Neural progenitor cell (in vitro differentiated cells): ENCODE data around the gene PHLPP1. TPM values are rescaled to one million over a fixed set of nuclear protein-coding genes. Genes with fewer than 3 reads are reported as not detected.

Experiments
- DNase-seq: peaks from one replicate; pipeline ENCODE4 v3.0.0-alpha.2; 2016; ENCODE audit warnings: low spot score
- H2AFZ ChIP-seq: fragments of 200-600 bp; sonication (generic); replicated peaks from 2 replicates; pipeline ENCODE4 v1.6.1; 2016; ENCODE audit warnings: antibody characterized with exemption
- H3F3A ChIP-seq: fragments of 200-600 bp; sonication (generic); 2 replicates; pipeline ENCODE4 v1.6.1; 2016; ENCODE audit warnings: antibody characterized with exemption, low read depth
- H3K27ac ChIP-seq: fragments of 200-600 bp; sonication (generic); 2 replicates; pipeline ENCODE4 v1.5.1; 2016; ENCODE audit warnings: mild to moderate bottlenecking
- H3K27me3 ChIP-seq: fragments of 200-600 bp; sonication (generic); 2 replicates; pipeline ENCODE4 v1.6.1; 2016; ENCODE audit warnings: mild to moderate bottlenecking, moderate library complexity
- H3K36me3 ChIP-seq: fragments of 200-600 bp; sonication (generic); 2 replicates; pipeline ENCODE4 v1.5.1; 2016
- H3K4me1 ChIP-seq: fragments of 200-600 bp; sonication (generic); 2 replicates; pipeline ENCODE4 v1.6.1; 2016; ENCODE audit warnings: mixed run types
- H3K4me2 ChIP-seq: fragments of 200-600 bp; sonication (generic); 2 replicates; pipeline ENCODE4 v1.6.1; 2016
- H3K4me3 ChIP-seq: fragments of 200-600 bp; sonication (generic); 2 replicates; pipeline ENCODE4 v1.5.1; 2016
- H3K79me2 ChIP-seq: fragments of 200-600 bp; sonication (generic); 2 replicates; pipeline ENCODE4 v1.6.1; 2016; ENCODE audit warnings: low read depth
- H3K9ac ChIP-seq: fragments of 200-600 bp; sonication (generic); 2 replicates; pipeline ENCODE4 v1.6.1; 2016
- H3K9me3 ChIP-seq: fragments of 200-600 bp; sonication (generic); 2 replicates; pipeline ENCODE4 v1.5.1; 2016; ENCODE audit warnings: low read depth
- H4K20me1 ChIP-seq: fragments of 200-600 bp; sonication (generic); 2 replicates; pipeline ENCODE4 v1.6.1; 2016; ENCODE audit warnings: low read depth
- H3K27ac Mint-ChIP-seq: 3 replicates; pipeline ENCODE4 v1.8.0; 2021; ENCODE audit warnings: mixed read lengths
- H3K27me3 Mint-ChIP-seq: 2 replicates; pipeline ENCODE4 v1.8.0; 2022; ENCODE audit warnings: low read depth, mild to moderate bottlenecking, inconsistent platforms, moderate library complexity, mixed read lengths; ENCODE audit not compliant: insufficient read depth
- H3K36me3 Mint-ChIP-seq: 3 replicates; pipeline ENCODE4 v1.8.0; 2021; ENCODE audit warnings: mixed read lengths
- H3K4me1 Mint-ChIP-seq: 3 replicates; pipeline ENCODE4 v1.8.0; 2021; ENCODE audit warnings: mixed read lengths
- H3K4me3 Mint-ChIP-seq: 3 replicates; pipeline ENCODE4 v1.8.0; 2021; ENCODE audit warnings: mild to moderate bottlenecking, moderate library complexity, mixed read lengths
- H3K9me3 Mint-ChIP-seq: 3 replicates; pipeline ENCODE4 v1.8.0; 2020; ENCODE audit warnings: mixed read lengths
- CTCF ChIP-seq: fragments of 200-600 bp; sonication (generic); IDR thresholded peaks from 2 replicates; pipeline ENCODE4 v1.5.1; 2017; ENCODE audit warnings: antibody characterized with exemption, mild to moderate bottlenecking
- EZH2 ChIP-seq: fragments of 200-600 bp; sonication (generic); IDR thresholded peaks from 2 replicates; pipeline ENCODE4 v1.6.1; 2017; ENCODE audit warnings: antibody characterized with exemption, mild to moderate bottlenecking, moderate library complexity
- EZH2phosphoT487 ChIP-seq: fragments of 200-600 bp; sonication (generic); IDR thresholded peaks from 2 replicates; pipeline ENCODE4 v1.6.1; 2017; ENCODE audit warnings: antibody characterized with exemption
- total RNA-seq: library from RNA; depleted of rRNA; stranded (reverse); fragments of >200 nt; gene quantifications from 2 replicates; pipeline ENCODE4 v1.2.3, GENCODE V29; 2015; ENCODE audit warnings: low replicate concordance

Gene PHLPP1
- total RNA-seq, 1 donor from 2014 or later = 20.8 TPM

GRCh38 chr18:62862466-62862865 is 147.1 kb downstream of the PHLPP1 start:
- Histone ChIP-seq H3K9me3 (no peaks in the 10 kb centered on the region), H3K4me2 (no peak overlapping the region), H3K9ac (no peak overlapping the region), H4K20me1 (no peaks in the 10 kb centered on the region), H3K4me3 (no peak overlapping the region), H3K36me3 (no peaks in the 10 kb centered on the region), H3K4me1 (no peaks in the 10 kb centered on the region), H3K27ac (no peak overlapping the region), H2AFZ (no peak overlapping the region), H3K79me2 (no peaks in the 10 kb centered on the region), H3F3A (no peaks in the 10 kb centered on the region), H3K27me3 (no peaks in the 10 kb centered on the region)
- Mint-ChIP-seq H3K4me3 (no peak overlapping the region), H3K27ac (no peak overlapping the region), H3K36me3 (peaks cover 4% of the 10 kb centered on the region), H3K27me3 (no peaks in the 10 kb centered on the region), H3K4me1 (no peaks in the 10 kb centered on the region), H3K9me3 (no peaks in the 10 kb centered on the region)
- no peak for TF ChIP-seq CTCF
- TF ChIP-seq EZH2phosphoT487 = no peak
- TF ChIP-seq EZH2 = no peak
- no peak for DNase-seq

DNA sequence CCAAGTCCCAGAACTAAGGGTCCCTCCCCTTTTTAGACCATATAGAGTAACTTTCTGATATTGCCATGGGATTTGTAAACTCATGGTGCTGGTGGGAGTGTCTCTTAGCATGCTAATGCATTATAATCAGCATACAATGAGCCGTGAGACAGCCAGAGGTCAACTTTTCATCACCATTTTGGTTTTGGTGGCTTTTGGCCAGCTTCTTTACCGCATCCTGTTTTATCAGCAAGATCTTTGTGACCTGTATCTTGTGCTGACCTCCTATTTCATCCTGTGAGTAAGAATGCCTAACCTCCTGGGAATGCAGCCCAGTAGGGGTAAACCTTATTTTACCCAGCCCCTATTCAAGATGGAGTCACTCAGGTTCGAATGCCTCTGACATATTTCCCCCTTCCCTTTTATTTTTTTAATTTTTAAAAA is 148.2 kb downstream of the PHLPP1 start:
- H3K9ac ChIP-seq = no peak overlapping the region
- no peak for TF ChIP-seq EZH2
- TF ChIP-seq EZH2phosphoT487 = no peak
- no peak for TF ChIP-seq CTCF
- H3K36me3 Mint-ChIP-seq = peaks cover 6% of the 10 kb centered on the region
- no peaks in the 10 kb centered on the region for H3K79me2 ChIP-seq
- peaks cover 2% of the 10 kb centered on the region for H3K4me1 Mint-ChIP-seq
- no peaks in the 10 kb centered on the region for H3K9me3 ChIP-seq
- H4K20me1 ChIP-seq = no peaks in the 10 kb centered on the region
- H3F3A ChIP-seq = no peaks in the 10 kb centered on the region
- no peak overlapping the region for H3K27ac Mint-ChIP-seq
- no peak overlapping the region for H3K4me3 ChIP-seq
- no peak overlapping the region for H3K27ac ChIP-seq
- no peak for DNase-seq
- no peaks in the 10 kb centered on the region for H3K4me1 ChIP-seq
- no peaks in the 10 kb centered on the region for H3K36me3 ChIP-seq
- no peaks in the 10 kb centered on the region for H3K9me3 Mint-ChIP-seq
- no peak overlapping the region for H3K4me3 Mint-ChIP-seq
- no peaks in the 10 kb centered on the region for H3K27me3 Mint-ChIP-seq
- H2AFZ ChIP-seq = no peak overlapping the region
- no peak overlapping the region for H3K4me2 ChIP-seq
- H3K27me3 ChIP-seq = no peaks in the 10 kb centered on the region

DNA sequence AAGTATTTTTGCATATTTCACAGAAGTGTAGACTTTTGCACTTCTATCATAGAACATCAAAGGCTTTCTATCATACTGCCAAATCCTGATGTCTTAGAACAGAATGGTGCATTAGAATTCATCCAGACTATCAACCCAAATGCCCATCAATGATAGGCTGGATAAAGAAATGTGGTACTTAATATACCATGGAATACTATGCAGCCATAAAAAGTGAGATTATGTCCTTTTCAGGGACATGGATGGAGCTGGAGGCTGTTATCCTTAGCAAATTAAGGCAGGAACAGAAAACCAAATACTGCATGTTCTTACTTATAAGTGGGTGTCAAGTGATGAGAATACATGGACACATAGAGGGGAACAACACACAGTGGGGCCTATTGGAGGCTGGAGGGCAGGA is 150.2 kb downstream of the PHLPP1 start:
- Histone ChIP-seq H3K4me3 (no peak overlapping the region), H3K27ac (no peak overlapping the region), H3K36me3 (no peaks in the 10 kb centered on the region), H3K27me3 (no peaks in the 10 kb centered on the region), H3K4me1 (peaks cover 9% of the 10 kb centered on the region), H3K4me2 (no peak overlapping the region), H2AFZ (no peak overlapping the region), H3K9ac (no peak overlapping the region), H3F3A (peaks cover 5% of the 10 kb centered on the region), H4K20me1 (no peaks in the 10 kb centered on the region), H3K79me2 (no peaks in the 10 kb centered on the region), H3K9me3 (no peaks in the 10 kb centered on the region)
- peaks cover 2% of the 10 kb centered on the region for H3K27me3 Mint-ChIP-seq
- peaks cover 8% of the 10 kb centered on the region for H3K36me3 Mint-ChIP-seq
- no peaks in the 10 kb centered on the region for H3K9me3 Mint-ChIP-seq
- H3K27ac Mint-ChIP-seq = no peak overlapping the region
- no peak for TF ChIP-seq CTCF
- TF ChIP-seq EZH2phosphoT487 = no peak
- no peak for TF ChIP-seq EZH2
- DNase-seq = no peak
- H3K4me1 Mint-ChIP-seq = peaks cover 6% of the 10 kb centered on the region
- H3K4me3 Mint-ChIP-seq = no peak overlapping the region
